GM11168 (cell line): ENCODE measurements around the gene CEP104.

Source experiments
- in situ Hi-C: fragments of 300-500 bp; cut with MboI; formaldehyde crosslinking; loops from one replicate; pipeline ENCODE4 v1.12.0; 2022; ENCODE audit warnings: low sequenced_read_pairs; ENCODE audit not compliant: unreplicated experiment

CEP104 gene

GRCh38 chr1:3895279-3895950, 38.4 kb upstream of the CEP104 start:
- in situ Hi-C loops: no loop called here

DNA sequence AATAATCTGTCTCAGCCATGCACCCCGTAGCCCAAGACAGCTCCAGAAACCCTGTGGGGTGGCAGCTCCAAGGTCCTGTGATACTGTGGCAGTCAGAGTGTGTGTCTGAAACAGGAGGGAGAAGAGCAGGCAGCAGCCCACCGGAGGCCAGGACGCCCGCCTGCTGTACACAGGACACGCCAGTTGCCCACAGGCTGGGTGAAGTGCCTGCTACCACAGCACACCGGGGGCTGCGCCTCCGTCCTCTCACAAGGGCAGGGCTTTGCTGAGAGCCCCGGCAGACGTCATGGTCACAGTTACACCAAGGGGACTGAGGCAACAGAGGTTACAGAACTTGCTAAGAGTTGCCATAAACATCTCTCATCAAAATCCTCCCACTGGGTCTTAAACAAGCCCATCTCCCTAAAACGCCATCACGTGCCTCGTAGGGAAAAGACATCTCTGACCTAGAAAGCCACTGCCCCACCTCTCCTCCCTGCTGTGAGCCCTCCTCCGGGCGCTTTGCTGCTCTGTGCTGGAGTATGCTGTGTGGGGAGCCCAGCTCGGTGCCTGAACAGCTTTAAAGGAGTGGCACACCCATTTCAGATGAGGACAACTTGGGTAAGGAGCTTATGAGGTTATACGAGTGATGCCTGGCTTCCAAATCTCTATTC, 37.7 kb upstream of the CEP104 start:
- in situ Hi-C loops: no loop called here

DNA sequence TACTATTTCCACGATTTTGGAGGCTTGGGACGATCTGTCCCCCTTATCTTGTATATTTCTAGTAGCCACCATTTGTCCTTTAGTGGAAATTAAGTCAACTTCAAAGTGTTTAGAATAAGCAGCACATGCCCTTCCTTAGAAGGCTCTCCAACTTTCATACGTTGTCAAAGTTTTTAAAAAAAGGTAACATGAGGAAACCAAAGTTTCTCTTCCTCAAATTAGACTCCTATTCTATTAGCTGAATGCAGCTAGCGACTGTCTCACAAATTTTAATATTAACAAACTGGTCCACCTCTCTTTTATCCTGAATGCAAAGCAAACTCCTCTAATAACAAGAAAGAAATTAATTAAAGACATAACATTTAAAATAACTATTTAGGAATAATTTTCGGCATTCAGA, 36.2 kb upstream of the CEP104 start:
- in situ Hi-C loops: no loop called here

GRCh38 chr1:3892748-3893147, 35.7 kb upstream of the CEP104 start:
- in situ Hi-C loops: no loop called here

- in situ Hi-C loops: no loop called here
These were observed 34.4 kb upstream of the CEP104 start for GRCh38 chr1:3891329-3891865.

- in situ Hi-C loops: no loop called here
These were observed 33.6 kb upstream of the CEP104 start for GRCh38 chr1:3890389-3891328.

DNA sequence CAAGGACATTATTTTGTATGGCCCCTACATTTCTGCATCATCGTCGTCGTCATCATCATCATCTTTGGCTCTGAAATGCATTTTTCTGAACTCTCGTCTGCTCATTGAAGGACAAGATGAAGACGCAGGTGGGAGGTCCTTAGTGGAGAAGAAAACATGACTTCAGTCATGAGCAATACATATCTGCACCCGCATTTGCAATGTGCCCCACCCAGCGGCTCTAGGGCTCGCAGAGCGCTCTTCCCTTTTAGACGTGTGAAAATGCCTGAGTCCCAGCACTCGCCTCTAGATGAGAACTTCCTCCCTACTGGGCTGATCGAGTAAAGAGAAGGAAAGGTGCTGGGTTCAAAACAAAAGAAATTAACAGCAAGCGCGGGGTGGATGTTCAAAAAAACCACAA, 32.9 kb upstream of the CEP104 start:
- in situ Hi-C loops: no loop called here

GRCh38 chr1:3888301-3888700, 31.3 kb upstream of the CEP104 start:
- in situ Hi-C loops: no loop called here

DNA sequence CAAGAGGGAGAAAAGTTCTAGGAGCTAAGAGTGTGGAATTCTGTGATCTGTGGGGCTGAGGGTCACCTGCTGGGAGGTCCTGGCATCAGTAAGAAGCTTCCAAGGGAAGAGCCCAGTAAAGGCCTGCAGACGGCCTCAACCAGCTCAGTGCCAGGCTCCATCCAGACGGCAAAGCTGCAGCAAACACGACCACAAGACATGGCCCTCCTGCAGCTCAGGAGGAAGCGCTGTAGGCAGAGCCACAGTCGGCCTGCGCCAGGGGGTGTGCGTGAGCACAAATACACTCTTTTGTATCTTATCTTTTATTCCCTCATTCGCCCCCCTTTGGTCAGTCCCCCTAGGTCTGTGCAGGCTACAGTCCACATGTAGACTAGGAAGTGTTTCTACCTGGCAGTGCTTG, 29.7 kb upstream of the CEP104 start:
- in situ Hi-C loops: no loop called here

DNA sequence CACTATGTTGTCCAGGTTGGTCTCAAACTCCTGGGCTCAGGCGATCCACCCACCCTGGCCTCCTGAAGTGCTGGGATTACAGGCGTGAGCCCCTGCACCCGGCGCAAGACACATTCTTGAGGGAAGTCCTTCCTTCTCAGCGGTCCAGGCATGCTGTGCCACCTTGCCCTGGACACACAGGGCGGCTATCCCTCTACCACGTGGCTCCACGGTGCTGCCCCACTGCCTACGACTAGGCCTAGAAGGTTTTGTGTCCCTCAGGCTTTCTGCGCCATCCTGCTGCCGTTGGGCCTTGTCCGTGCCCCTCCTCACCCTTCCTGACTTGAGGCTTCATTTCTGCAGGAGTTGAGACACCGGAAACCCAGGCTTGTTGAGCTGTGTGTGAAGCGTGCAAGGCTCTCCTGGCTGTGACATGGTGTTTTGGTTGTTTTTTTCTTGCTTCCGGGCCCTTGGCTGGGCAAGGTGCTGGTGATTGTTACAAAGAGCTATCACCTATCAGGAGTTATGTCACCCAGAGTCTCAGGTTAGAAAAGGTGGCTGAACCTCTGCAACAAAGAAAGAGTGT, 29.2 kb upstream of the CEP104 start:
- in situ Hi-C loops: no loop called here

- in situ Hi-C loops: no loop called here
These were observed 28.6 kb upstream of the CEP104 start for GRCh38 chr1:3885611-3886010.

GRCh38 chr1:3884966-3885365, 28.0 kb upstream of the CEP104 start:
- in situ Hi-C loops: no loop called here

DNA sequence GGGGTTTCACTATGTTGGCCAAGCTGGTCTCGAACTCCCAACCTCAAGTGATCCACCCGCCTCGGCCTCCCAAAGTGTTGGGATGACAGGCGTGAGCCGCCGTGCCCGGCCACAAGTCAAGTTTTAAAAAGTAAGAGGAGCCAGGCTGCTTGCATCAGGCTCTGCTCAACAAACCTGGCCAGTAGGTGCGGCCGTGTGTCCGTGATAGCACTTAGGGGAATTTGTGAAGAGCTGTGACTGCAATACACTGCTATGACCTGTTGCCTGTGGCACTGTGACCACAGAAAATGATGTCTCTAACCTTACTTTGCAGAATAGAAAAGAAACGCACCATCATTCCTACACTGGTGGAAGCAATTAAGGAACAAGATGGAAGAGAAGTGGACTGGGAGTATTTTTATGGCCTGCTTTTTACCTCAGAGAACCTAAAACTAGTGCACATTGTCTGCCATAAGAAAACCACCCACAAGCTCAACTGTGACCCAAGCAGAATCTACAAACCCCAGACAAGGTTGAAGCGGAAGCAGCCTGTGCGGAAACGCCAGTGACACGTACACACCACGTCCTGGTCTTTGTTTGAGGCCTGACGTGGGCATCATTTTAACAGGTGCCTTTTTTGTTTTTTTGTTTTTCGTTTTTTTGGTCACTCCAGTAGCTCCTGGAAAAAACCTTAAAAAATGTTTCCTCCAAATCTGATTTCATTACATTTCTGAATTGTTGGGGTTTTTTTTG, 26.3 kb upstream of the CEP104 start:
- in situ Hi-C loops: no loop called here

DNA sequence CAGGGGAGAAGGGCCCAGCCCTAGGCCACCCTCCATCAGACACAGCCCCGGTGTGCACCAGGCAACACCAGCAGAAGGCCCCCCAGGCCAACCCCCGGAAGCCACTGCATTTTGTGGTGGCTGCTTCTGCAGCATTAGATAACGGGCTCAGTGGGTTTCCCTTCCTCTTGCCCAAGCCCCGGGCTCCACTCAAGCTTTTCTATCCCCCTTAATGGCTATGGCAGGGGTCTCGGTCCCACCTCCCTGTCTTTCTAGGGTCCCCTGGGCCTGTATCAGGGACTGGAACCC, 24.1 kb upstream of the CEP104 start:
- in situ Hi-C loops: no loop called here

GRCh38 chr1:3880429-3881192, 23.6 kb upstream of the CEP104 start:
- in situ Hi-C loops: no loop called here

DNA sequence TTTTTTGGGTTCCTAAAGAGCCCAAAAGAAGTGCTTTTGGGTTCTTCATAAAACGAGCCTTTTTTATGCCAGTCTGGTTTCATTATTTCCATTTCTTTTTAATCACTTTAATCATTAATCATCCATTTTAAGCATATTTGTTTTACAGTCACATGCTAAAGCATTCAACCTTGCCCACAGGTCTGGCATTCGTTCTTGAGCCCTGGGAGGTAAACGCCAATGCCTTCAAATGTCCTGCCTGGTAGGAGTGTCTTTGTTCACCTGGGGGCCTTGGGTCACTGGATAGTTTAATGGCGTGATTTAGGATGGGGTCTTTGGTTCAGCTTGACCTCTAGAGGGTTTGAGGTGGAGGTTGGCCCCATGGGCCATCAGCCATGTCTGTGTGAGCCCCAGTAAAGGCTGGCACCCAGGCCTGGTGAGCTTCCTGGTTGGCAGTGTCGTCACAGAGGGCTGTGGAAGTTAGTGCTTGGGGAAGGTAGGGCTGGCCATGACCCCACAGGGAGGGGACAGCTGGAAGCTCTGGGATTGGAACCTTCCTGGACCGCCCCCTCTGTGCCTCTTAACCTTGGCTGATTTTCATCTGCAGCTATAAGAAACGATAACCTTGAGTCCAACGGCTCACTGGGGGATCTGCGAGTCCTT, 22.9 kb upstream of the CEP104 start:
- in situ Hi-C loops: no loop called here

- in situ Hi-C loops: no loop called here
These were observed 22.1 kb upstream of the CEP104 start for GRCh38 chr1:3879099-3879498.

GRCh38 chr1:3876716-3877115, 19.7 kb upstream of the CEP104 start:
- in situ Hi-C loops: no loop called here

DNA sequence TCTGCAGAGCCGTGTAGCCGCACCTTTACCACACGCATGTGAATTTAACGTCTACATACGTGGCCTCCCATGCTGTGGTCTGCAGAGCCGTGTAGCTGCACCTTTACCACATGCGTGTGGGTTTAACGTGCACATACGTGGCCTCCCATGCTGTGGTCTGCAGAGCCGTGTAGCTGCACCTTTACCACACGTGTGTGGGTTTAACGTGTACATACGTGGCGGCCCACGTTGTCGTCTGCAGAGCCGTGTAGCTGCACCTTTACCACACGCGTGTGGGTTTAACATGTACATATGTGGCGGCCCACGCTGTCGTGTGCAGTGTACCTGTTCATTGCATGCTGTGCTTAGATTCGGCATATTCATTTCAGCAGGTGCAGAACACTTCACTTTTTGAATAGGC, 17.7 kb upstream of the CEP104 start:
- in situ Hi-C loops: no loop called here
